ENCODE data around the gene TMEM266.

DNA sequence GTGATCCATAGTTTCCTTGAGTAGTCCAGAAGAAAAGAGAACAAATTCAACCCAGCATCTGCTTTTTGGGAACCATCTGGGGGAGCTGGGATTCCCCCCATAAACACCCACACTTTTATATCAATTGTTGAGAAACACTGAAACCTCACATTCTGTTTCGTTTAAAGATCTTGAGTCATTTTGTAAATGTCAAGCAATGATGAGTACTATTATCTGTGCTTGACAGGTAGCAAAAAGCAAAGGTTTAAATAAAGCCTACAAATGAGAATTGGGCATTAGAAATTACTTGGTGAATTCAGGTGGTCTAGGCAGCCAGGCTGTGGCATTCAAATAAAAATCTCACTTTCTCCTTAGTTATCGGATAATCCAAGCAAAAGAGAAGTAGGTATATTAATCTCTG, 75.7 kb downstream of the TMEM266 start:
- TF ChIP-seq, protein P1, sequence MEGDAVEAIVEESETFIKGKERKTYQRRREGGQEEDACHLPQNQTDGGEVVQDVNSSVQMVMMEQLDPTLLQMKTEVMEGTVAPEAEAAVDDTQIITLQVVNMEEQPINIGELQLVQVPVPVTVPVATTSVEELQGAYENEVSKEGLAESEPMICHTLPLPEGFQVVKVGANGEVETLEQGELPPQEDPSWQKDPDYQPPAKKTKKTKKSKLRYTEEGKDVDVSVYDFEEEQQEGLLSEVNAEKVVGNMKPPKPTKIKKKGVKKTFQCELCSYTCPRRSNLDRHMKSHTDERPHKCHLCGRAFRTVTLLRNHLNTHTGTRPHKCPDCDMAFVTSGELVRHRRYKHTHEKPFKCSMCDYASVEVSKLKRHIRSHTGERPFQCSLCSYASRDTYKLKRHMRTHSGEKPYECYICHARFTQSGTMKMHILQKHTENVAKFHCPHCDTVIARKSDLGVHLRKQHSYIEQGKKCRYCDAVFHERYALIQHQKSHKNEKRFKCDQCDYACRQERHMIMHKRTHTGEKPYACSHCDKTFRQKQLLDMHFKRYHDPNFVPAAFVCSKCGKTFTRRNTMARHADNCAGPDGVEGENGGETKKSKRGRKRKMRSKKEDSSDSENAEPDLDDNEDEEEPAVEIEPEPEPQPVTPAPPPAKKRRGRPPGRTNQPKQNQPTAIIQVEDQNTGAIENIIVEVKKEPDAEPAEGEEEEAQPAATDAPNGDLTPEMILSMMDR (IDR thresholded peaks at IDR 0.05; ENCODE audit: low read depth, low read length) = no peak
- no peak for TF ChIP-seq POLR2A (IDR thresholded peaks at IDR 0.05; ENCODE audit: extremely low read depth, insufficient read length)
- TF ChIP-seq, protein P2, sequence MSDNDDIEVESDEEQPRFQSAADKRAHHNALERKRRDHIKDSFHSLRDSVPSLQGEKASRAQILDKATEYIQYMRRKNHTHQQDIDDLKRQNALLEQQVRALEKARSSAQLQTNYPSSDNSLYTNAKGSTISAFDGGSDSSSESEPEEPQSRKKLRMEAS (IDR thresholded peaks at IDR 0.05; ENCODE audit: low read depth, low read length) = no peak
- no peak for TF ChIP-seq MYC (IDR thresholded peaks at IDR 0.05; ENCODE audit: low read depth, low read length)
